Keratinocyte (primary cell): ENCODE measurements around the gene ZNF664. TPM values are rescaled to one million over a fixed set of nuclear protein-coding genes. Genes with fewer than 3 reads are reported as not detected.

Source experiments
- DNase-seq: peaks from one replicate; pipeline ENCODE4 v3.0.0-alpha.2; 2011; ENCODE audit warnings: low read depth, missing footprints, low spot score
- FAIRE-seq: peaks from 2 replicates; lab custom pipeline; 2011; peaks lifted over from hg19 to GRCh38; lab: Jason Lieb, UNC
- H2AFZ ChIP-seq: 2 replicates; pipeline ENCODE4 v1.6.0; 2012; ENCODE audit warnings: low read length, control low read depth, inconsistent platforms; ENCODE audit not compliant: control insufficient read depth
- H3K27ac ChIP-seq: 2 replicates; pipeline ENCODE4 v1.5.1; 2011; ENCODE audit warnings: low read length; ENCODE audit not compliant: control insufficient read depth, insufficient read depth
- H3K27me3 ChIP-seq: 3 replicates; pipeline ENCODE4 v1.6.0; 2011; ENCODE audit warnings: low read length; ENCODE audit not compliant: control insufficient read depth, insufficient read depth; ENCODE audit errors: extremely low read depth
- H3K36me3 ChIP-seq, 2 experiments: 2 replicates in 1 of 2; 3 replicates in 1 of 2; pipeline ENCODE4 v1.5.1; 2011; ENCODE audit warnings: low read length in 2 of 2, mild to moderate bottlenecking in 1 of 2; ENCODE audit not compliant: control insufficient read depth in 2 of 2, insufficient read depth in 2 of 2; ENCODE audit errors: extremely low read depth in 1 of 2
- H3K4me1 ChIP-seq: 3 replicates; pipeline ENCODE4 v1.5.1; 2011; ENCODE audit warnings: low read length; ENCODE audit not compliant: control insufficient read depth, insufficient read depth; ENCODE audit errors: extremely low read depth
- H3K4me2 ChIP-seq: 3 replicates; pipeline ENCODE4 v1.6.0; 2011; ENCODE audit warnings: low read depth, low read length; ENCODE audit not compliant: control insufficient read depth, insufficient read depth; ENCODE audit errors: extremely low read depth
- H3K4me3 ChIP-seq, 3 experiments: fragments of 200-600 bp in 1 of 3; sonication (generic) in 1 of 3; 2 replicates in 2 of 3; 3 replicates in 1 of 3; pipeline ENCODE4 v1.5.1; 2011 to 2016; ENCODE audit warnings: low read length in 3 of 3, mild to moderate bottlenecking in 3 of 3, control low read depth in 2 of 3, inconsistent platforms in 1 of 3, low read depth in 1 of 3, mixed read lengths in 1 of 3, mixed run types in 1 of 3, moderate library complexity in 1 of 3; ENCODE audit not compliant: control insufficient read depth in 2 of 3, insufficient read depth in 2 of 3; ENCODE audit errors: extremely low read depth in 1 of 3
- H3K79me2 ChIP-seq: 2 replicates; pipeline ENCODE4 v1.6.0; 2012; ENCODE audit warnings: low read length; ENCODE audit not compliant: control insufficient read depth, insufficient read depth
- H3K9ac ChIP-seq: 3 replicates; pipeline ENCODE4 v1.6.0; 2011; ENCODE audit warnings: low read length; ENCODE audit not compliant: control insufficient read depth, insufficient read depth; ENCODE audit errors: extremely low read depth
- H3K9me1 ChIP-seq: 3 replicates; pipeline ENCODE4 v1.6.0; 2011; ENCODE audit warnings: low read length; ENCODE audit not compliant: control insufficient read depth, insufficient read depth; ENCODE audit errors: extremely low read depth
- H3K9me3 ChIP-seq: 2 replicates; pipeline ENCODE4 v1.5.1; 2012; ENCODE audit warnings: low read depth, low read length; ENCODE audit not compliant: control insufficient read depth
- H4K20me1 ChIP-seq: 3 replicates; pipeline ENCODE4 v1.6.0; 2011; ENCODE audit warnings: low read length; ENCODE audit not compliant: control insufficient read depth, insufficient read depth; ENCODE audit errors: extremely low read depth
- EZH2 ChIP-seq: IDR thresholded peaks from one replicate; pipeline ENCODE4 v1.6.1; 2012; ENCODE audit warnings: inconsistent platforms, mild to moderate bottlenecking, low read length, moderate library complexity
- dilution Hi-C: fragments of 300-500 bp; cut with MboI; formaldehyde crosslinking; loops from one replicate; pipeline ENCODE4 v1.7.0; 2020; ENCODE audit warnings: low sequenced_read_pairs; ENCODE audit not compliant: extremely low pct_ligation_motif_present
- polyA plus RNA-seq, 5 experiments: library from polyadenylated mRNA; depleted of rRNA in 3 of 5; stranded (reverse) in 3 of 5; stranded (forward) in 1 of 5; unstranded in 1 of 5; fragments of >200 nt; gene quantifications; 1 replicate in 1 of 5; 2 replicates in 3 of 5; 3 replicates in 1 of 5; pipeline versions ENCODE4 v1.2.1 to v1.2.3, GENCODE V29; 2011 to 2012; ENCODE audit warnings: missing spikeins in 2 of 5, low read depth in 1 of 5, low replicate concordance in 1 of 5
- TF ChIP-seq, protein P1 (sequence below), 3 experiments: IDR thresholded peaks in 1 of 3; conservative IDR thresholded peaks in 1 of 3; optimal IDR thresholded peaks in 1 of 3; 2 replicates in 2 of 3; 3 replicates in 1 of 3; pipeline versions ENCODE3 to v1.5.1; 2011; ENCODE audit warnings: low read length in 3 of 3, mild to moderate bottlenecking in 3 of 3, moderate library complexity in 2 of 3, control low read depth in 1 of 3, inconsistent platforms in 1 of 3; ENCODE audit not compliant: insufficient read depth in 2 of 3; ENCODE audit errors: extremely low read depth in 1 of 3

ZNF664 gene
- polyA plus RNA-seq, 1 donor (not counting 4 experiments of a cell fraction or from before 2014, with no cell fraction given): 48.7 TPM

DNA sequence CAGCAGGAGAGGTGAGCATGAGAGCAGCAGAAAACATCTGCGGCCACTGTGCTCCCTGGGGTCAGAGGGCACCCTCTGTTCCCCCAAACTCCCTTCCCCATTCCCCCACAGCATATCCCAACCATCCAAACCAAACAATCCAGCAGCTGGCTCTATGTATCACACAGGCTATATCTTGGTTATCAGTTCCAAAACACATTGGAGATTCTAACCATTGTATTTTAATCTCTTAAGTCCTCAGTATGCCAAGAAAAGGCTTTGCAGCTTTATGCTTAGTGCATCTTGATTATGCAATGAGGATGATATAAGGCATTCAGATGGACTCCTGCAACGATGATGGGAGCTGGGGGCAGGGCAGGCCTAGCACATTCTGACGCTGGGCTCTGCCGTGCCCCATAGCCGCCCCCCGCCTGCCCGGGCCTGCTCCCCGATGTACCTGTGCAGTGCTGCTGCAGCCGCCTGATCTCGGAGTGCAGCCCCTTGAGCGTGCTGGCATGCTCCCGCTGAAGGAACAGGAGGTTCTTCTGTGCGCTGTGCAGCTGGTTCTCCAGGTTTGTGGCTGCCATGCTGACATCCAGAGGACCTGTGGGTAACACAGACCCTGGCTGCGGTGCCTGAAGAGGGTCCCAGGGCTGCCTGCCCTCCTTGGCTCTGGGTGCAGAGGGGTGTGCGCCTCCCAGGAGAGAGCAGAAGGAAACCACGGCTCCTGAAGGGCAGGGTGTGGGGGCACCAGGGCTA, 29.9 kb upstream of the ZNF664 start:
- Histone ChIP-seq H4K20me1 (no peaks in the 10 kb centered on the region), H2AFZ (no peak overlapping the region), H3K4me3 (no peak overlapping the region), H3K27ac (no peak overlapping the region), H3K9me1 (no peaks in the 10 kb centered on the region), H3K9ac (no peak overlapping the region), H3K79me2 (no peaks in the 10 kb centered on the region), H3K27me3 (no peaks in the 10 kb centered on the region), H3K9me3 (no peaks in the 10 kb centered on the region), H3K36me3 (peaks cover 0 to 14% of the 10 kb centered on the region in 2 experiments), H3K4me1 (no peaks in the 10 kb centered on the region), H3K4me2 (no peak overlapping the region)
- DNase-seq (no peak), FAIRE-seq (no peak)
- TF ChIP-seq, protein P1, sequence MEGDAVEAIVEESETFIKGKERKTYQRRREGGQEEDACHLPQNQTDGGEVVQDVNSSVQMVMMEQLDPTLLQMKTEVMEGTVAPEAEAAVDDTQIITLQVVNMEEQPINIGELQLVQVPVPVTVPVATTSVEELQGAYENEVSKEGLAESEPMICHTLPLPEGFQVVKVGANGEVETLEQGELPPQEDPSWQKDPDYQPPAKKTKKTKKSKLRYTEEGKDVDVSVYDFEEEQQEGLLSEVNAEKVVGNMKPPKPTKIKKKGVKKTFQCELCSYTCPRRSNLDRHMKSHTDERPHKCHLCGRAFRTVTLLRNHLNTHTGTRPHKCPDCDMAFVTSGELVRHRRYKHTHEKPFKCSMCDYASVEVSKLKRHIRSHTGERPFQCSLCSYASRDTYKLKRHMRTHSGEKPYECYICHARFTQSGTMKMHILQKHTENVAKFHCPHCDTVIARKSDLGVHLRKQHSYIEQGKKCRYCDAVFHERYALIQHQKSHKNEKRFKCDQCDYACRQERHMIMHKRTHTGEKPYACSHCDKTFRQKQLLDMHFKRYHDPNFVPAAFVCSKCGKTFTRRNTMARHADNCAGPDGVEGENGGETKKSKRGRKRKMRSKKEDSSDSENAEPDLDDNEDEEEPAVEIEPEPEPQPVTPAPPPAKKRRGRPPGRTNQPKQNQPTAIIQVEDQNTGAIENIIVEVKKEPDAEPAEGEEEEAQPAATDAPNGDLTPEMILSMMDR (optimal IDR thresholded peaks at IDR 0.05 in 1 of 3, IDR thresholded peaks at IDR 0.05 in 1 of 3, conservative IDR thresholded peaks at IDR 0.05 in 1 of 3; ENCODE audit: extremely low read depth in 1 of 3, insufficient read depth in 2 of 3, low read length in 3 of 3): no peak
- TF ChIP-seq EZH2: no peak
- dilution Hi-C loops: no loop called here

DNA sequence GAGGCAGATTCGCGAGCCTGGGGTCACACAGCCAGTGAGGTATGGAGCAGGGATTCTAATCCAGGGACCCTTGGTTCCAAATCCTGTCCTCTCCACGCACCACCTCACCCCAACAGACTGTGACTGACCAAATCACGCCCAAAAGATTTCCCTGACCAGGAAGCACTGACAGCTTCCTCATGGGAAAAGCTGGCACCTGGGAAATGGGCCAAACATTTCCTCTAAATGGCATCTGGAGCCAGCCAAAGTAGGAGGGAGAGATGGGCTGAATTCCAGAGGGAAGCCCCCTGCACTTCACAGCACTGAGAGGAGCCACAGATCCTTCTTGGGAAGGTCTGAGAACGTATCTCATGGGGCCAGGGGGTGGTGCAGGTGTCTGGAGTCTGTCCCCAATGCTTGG, 29.2 kb upstream of the ZNF664 start:
- no peak for FAIRE-seq
- dilution Hi-C loops: no loop called here
- no peaks in the 10 kb centered on the region for H3K4me1 ChIP-seq

More for the DNA sequence above, 29.2 kb upstream of the ZNF664 start:
- H3K4me3 ChIP-seq: no peak overlapping the region
- H3K9me3 ChIP-seq: no peaks in the 10 kb centered on the region
- TF ChIP-seq, protein P1 (optimal IDR thresholded peaks at IDR 0.05 in 1 of 3, IDR thresholded peaks at IDR 0.05 in 1 of 3, conservative IDR thresholded peaks at IDR 0.05 in 1 of 3; ENCODE audit: extremely low read depth in 1 of 3, insufficient read depth in 2 of 3, low read length in 3 of 3): no peak
- no peak for TF ChIP-seq EZH2
- no peak for DNase-seq
- H3K9ac ChIP-seq: no peak overlapping the region
- no peak overlapping the region for H3K27ac ChIP-seq
- peaks cover 0 to 14% of the 10 kb centered on the region in 2 experiments for H3K36me3 ChIP-seq
- H3K79me2 ChIP-seq: no peaks in the 10 kb centered on the region
- no peak overlapping the region for H3K4me2 ChIP-seq
- H2AFZ ChIP-seq: no peak overlapping the region
- no peaks in the 10 kb centered on the region for H3K9me1 ChIP-seq
- H4K20me1 ChIP-seq: no peaks in the 10 kb centered on the region
- H3K27me3 ChIP-seq: no peaks in the 10 kb centered on the region
